Trophoblast cell (in vitro differentiated cells and primary cell): Measurements from ENCODE around the gene MBP.

ENCODE experiments used
- DNase-seq, 2 donors: peaks; one replicate each; pipeline ENCODE4 v3.0.0-alpha.2; 2016
- H2AFZ ChIP-seq: 2 replicates; pipeline ENCODE4 v1.6.1; 2013; ENCODE audit warnings: low read length, moderate library complexity, mild to moderate bottlenecking; ENCODE audit not compliant: insufficient read depth, poor library complexity
- H2AK5ac ChIP-seq: 2 replicates; pipeline ENCODE4 v1.6.1; 2013; ENCODE audit warnings: mild to moderate bottlenecking, low read length
- H2BK120ac ChIP-seq: 2 replicates; pipeline ENCODE4 v1.6.1; 2013; ENCODE audit warnings: low read length, mild to moderate bottlenecking, moderate library complexity; ENCODE audit not compliant: insufficient read depth, poor library complexity
- H2BK12ac ChIP-seq: 2 replicates; pipeline ENCODE4 v1.6.1; 2013; ENCODE audit warnings: mild to moderate bottlenecking, low read length, moderate library complexity
- H2BK5ac ChIP-seq: 2 replicates; pipeline ENCODE4 v1.6.1; 2013; ENCODE audit warnings: low read length, low read depth, moderate library complexity, mild to moderate bottlenecking; ENCODE audit not compliant: poor library complexity
- H3K14ac ChIP-seq: 2 replicates; pipeline ENCODE4 v1.6.1; 2013; ENCODE audit warnings: mild to moderate bottlenecking, low read length
- H3K18ac ChIP-seq: 2 replicates; pipeline ENCODE4 v1.6.1; 2013; ENCODE audit warnings: mild to moderate bottlenecking, low read length
- H3K23ac ChIP-seq: 2 replicates; pipeline ENCODE4 v1.6.1; 2013; ENCODE audit warnings: low read length
- H3K27ac ChIP-seq: 2 replicates; pipeline ENCODE4 v1.5.1; 2013; ENCODE audit warnings: low read depth, mild to moderate bottlenecking, inconsistent platforms, low read length, moderate library complexity
- H3K27me3 ChIP-seq: 2 replicates; pipeline ENCODE4 v1.6.1; 2013; ENCODE audit warnings: inconsistent platforms, mild to moderate bottlenecking, low read length, moderate library complexity; ENCODE audit not compliant: insufficient read depth
- H3K36me3 ChIP-seq, 2 experiments: 1 replicate in 1 of 2; 2 replicates in 1 of 2; pipeline ENCODE4 v1.6.1; 2013; ENCODE audit warnings: low read length in 2 of 2, mild to moderate bottlenecking in 2 of 2, moderate library complexity in 1 of 2; ENCODE audit not compliant: insufficient read depth in 2 of 2, control insufficient read depth in 1 of 2
- H3K4ac ChIP-seq: 2 replicates; pipeline ENCODE4 v1.6.1; 2013; ENCODE audit warnings: low read depth, mild to moderate bottlenecking, low read length, moderate library complexity
- H3K4me1 ChIP-seq, 2 experiments: 1 replicate in 1 of 2; 2 replicates in 1 of 2; pipeline ENCODE4 v1.6.1; 2013; ENCODE audit warnings: low read length in 2 of 2, mild to moderate bottlenecking in 2 of 2, moderate library complexity in 1 of 2; ENCODE audit not compliant: insufficient read depth in 2 of 2, control insufficient read depth in 1 of 2
- H3K4me2 ChIP-seq: 2 replicates; pipeline ENCODE4 v1.6.1; 2013; ENCODE audit warnings: inconsistent platforms, mild to moderate bottlenecking, low read length, moderate library complexity
- H3K4me3 ChIP-seq: 2 replicates; pipeline ENCODE4 v1.5.1; 2013; ENCODE audit warnings: mild to moderate bottlenecking, low read depth, low read length, inconsistent platforms
- H3K79me1 ChIP-seq: one replicate; pipeline ENCODE4 v1.6.1; 2013; ENCODE audit warnings: low read length
- H3K79me2 ChIP-seq: 2 replicates; pipeline ENCODE4 v1.6.1; 2013; ENCODE audit warnings: low read length, mild to moderate bottlenecking; ENCODE audit not compliant: control insufficient read depth, insufficient read depth, poor library complexity
- H3K9ac ChIP-seq: 2 replicates; pipeline ENCODE4 v1.6.1; 2013; ENCODE audit warnings: mild to moderate bottlenecking, low read length
- H3K9me3 ChIP-seq: 2 replicates; pipeline ENCODE4 v1.6.1; 2013; ENCODE audit warnings: low read depth, mild to moderate bottlenecking, control low read depth, inconsistent platforms, low read length; ENCODE audit not compliant: insufficient read depth
- H4K12ac ChIP-seq: 2 replicates; pipeline ENCODE4 v1.6.1; 2013; ENCODE audit warnings: low read depth, mild to moderate bottlenecking, low read length, moderate library complexity
- H4K8ac ChIP-seq: 2 replicates; pipeline ENCODE4 v1.6.1; 2013; ENCODE audit warnings: low read depth, mild to moderate bottlenecking, low read length, moderate library complexity
- H4K91ac ChIP-seq: one replicate; pipeline ENCODE4 v1.6.1; 2013; ENCODE audit warnings: low read depth, mild to moderate bottlenecking, low read length, moderate library complexity
- WGBS: extraction: QIAGEN DNeasy Blood & Tissue Kit; methylation state at CpG from one replicate; pipeline ENCODE4 v1.1.7; 2013; ENCODE audit warnings: missing lambda C conversion rate; ENCODE audit not compliant: insufficient read length, insufficient coverage; ENCODE audit errors: extremely low coverage; 5-methylcytosine and 5-hydroxymethylcytosine counted together

MBP gene

DNA sequence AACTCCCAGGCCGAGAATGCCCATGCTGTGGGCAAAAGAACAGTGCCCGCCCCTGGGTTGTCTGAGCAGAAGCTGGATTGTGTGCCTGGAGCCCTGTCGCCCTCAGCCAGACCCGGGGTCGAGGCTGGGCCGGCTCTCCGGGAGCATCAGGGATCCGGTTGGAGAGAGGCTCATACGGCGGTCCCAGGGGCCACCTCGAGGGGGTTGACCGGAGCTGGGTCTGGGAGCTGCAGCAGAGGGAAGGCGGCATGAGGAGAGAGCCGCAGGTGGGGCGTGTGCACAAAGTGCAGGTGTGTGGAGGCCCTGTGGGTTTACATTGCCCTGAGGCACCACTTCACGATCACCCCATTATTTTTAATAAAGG is 39.5 kb downstream of the MBP start:
- H4K91ac ChIP-seq, result peak overlapping the region; percentile 32
- H2AK5ac ChIP-seq, result no peak overlapping the region
- WGBS, result no CpG with 5 or more reads among the region's 16 CpGs
- no peak overlapping the region for H4K12ac ChIP-seq
- H3K4me2 ChIP-seq, result no peak overlapping the region
- H3K79me1 ChIP-seq, result peaks cover 13% of the 10 kb centered on the region
- no peak overlapping the region for H3K4me3 ChIP-seq
- no peak overlapping the region for H2BK120ac ChIP-seq
- H3K4ac ChIP-seq, result no peak overlapping the region
- no peak overlapping the region for H2AFZ ChIP-seq
- H3K27me3 ChIP-seq, result no peaks in the 10 kb centered on the region
- H3K36me3 ChIP-seq, result no peaks in the 10 kb centered on the region
- no peak for DNase-seq
- no peak overlapping the region for H3K27ac ChIP-seq
- no peak overlapping the region for H4K8ac ChIP-seq
- H3K14ac ChIP-seq, result peak overlapping the region; percentile 19
- no peaks in the 10 kb centered on the region for H3K9me3 ChIP-seq
- H3K18ac ChIP-seq, result no peak overlapping the region
- no peak overlapping the region for H3K9ac ChIP-seq
- peaks cover 39 to 49% of the 10 kb centered on the region in 2 experiments for H3K4me1 ChIP-seq
- peak overlapping the region; percentile 47 for H2BK12ac ChIP-seq
- no peaks in the 10 kb centered on the region for H3K79me2 ChIP-seq
- H3K23ac ChIP-seq, result no peak overlapping the region
- no peak overlapping the region for H2BK5ac ChIP-seq

DNA sequence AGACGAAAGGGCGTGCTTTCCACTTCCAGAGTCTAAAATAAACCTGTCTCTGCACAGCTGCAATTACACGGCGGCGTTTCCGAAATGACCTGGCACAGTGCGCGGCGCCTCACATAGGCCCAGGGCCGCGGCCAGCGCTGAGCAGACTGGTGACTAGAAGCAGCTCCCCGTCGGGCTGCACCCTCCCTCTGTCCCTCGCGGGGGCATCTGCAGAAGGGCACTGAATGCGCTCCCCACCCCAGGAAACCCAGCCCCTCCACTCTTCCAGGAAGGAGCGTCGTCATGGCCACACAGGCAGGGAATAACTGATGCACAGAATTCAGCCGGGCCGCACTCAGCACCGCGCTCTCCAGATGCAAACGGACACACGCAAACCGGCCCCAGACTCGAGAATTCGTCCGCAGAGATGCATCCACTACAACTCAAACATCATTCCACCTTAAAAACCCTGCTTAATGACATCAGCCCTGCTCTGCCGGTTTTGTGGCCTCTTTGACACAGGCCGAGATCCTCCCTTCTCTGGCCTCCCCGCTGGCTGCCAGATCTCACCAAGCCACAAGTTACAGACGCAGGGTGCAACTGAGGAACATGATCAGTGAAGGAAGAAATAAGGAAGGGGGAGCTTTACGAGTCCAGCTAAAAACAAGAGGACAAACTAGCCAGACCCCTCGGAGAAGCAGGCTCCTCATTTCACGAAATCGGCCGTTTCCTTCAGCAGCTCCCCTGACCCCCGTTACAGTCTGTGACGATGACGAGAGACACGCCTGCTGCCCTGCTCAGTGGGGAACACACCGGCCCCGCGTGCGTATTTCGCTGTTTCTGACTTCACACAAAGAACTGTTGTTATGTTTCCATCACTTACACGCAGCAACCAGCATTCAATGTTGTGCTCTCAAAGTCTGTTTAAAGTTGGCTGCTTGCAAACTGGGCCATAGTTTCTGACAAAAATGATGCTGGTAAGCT is 40.2 kb downstream of the MBP start:
- H3K9me3 ChIP-seq, result no peaks in the 10 kb centered on the region
- WGBS, result no CpG with 5 or more reads among the region's 48 CpGs

DNA sequence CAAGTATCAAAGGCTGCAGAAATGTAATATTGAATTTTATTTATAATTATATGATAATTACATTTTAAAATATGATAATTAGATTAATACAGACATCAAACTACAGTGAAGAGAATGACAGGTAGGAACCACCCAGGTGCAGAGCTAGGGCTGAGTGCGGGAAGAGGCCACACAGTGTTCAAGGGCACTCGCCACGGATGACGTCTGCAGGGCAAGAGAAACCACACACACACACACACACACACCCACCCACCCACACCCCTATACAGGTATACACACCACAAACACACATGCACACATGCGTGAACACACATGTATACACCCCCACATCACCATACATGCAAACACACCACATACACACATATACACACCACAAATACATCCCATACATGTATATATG is 41.2 kb downstream of the MBP start:
- no peak overlapping the region for H2BK5ac ChIP-seq
- DNase-seq, result no peak
- H3K27ac ChIP-seq, result no peak overlapping the region
- no peak overlapping the region for H3K14ac ChIP-seq
- peaks cover 22% of the 10 kb centered on the region for H3K79me1 ChIP-seq
- no peak overlapping the region for H4K12ac ChIP-seq
- peaks cover 48 to 55% of the 10 kb centered on the region in 2 experiments for H3K4me1 ChIP-seq
- no peak overlapping the region for H3K4ac ChIP-seq
- H4K91ac ChIP-seq, result no peak overlapping the region
- H2BK12ac ChIP-seq, result no peak overlapping the region
- H3K9me3 ChIP-seq, result peaks cover 2% of the 10 kb centered on the region
- H3K18ac ChIP-seq, result no peak overlapping the region
- H4K8ac ChIP-seq, result no peak overlapping the region
- H3K27me3 ChIP-seq, result no peaks in the 10 kb centered on the region
- no peak overlapping the region for H2BK120ac ChIP-seq
- no peak overlapping the region for H2AK5ac ChIP-seq
- no peaks in the 10 kb centered on the region for H3K79me2 ChIP-seq
- peak overlapping the region; percentile 5 for H3K23ac ChIP-seq
- H3K4me2 ChIP-seq, result no peak overlapping the region
- H2AFZ ChIP-seq, result no peak overlapping the region
- no CpG with 5 or more reads among the region's 5 CpGs for WGBS
- no peak overlapping the region for H3K9ac ChIP-seq
- no peak overlapping the region for H3K4me3 ChIP-seq
- no peaks in the 10 kb centered on the region for H3K36me3 ChIP-seq

More for the DNA sequence above, 40.2 kb downstream of the MBP start:
- H3K79me2 ChIP-seq, result no peaks in the 10 kb centered on the region
- H2BK120ac ChIP-seq, result no peak overlapping the region
- no peak overlapping the region for H3K9ac ChIP-seq
- peak overlapping the region; percentile 90 for H2BK12ac ChIP-seq
- peak overlapping the region; percentile 9 for H4K8ac ChIP-seq
- peak overlapping the region; percentile 53 for H3K18ac ChIP-seq
- peaks cover 44 to 55% of the 10 kb centered on the region in 2 experiments for H3K4me1 ChIP-seq
- H2BK5ac ChIP-seq, result peak overlapping the region; percentile 18
- peak overlapping the region; percentile 28 for H2AK5ac ChIP-seq
- peak overlapping the region; percentile 63 for H4K91ac ChIP-seq
- H3K36me3 ChIP-seq, result no peaks in the 10 kb centered on the region
- no peak overlapping the region for H3K4ac ChIP-seq
- no peaks in the 10 kb centered on the region for H3K27me3 ChIP-seq
- no peak overlapping the region for H3K27ac ChIP-seq
- peaks cover 19% of the 10 kb centered on the region for H3K79me1 ChIP-seq
- H4K12ac ChIP-seq, result no peak overlapping the region
- H3K23ac ChIP-seq, result no peak overlapping the region
- H3K4me2 ChIP-seq, result no peak overlapping the region
- no peak overlapping the region for H3K14ac ChIP-seq
- no peak overlapping the region for H3K4me3 ChIP-seq
- H2AFZ ChIP-seq, result no peak overlapping the region
- peak in 1 of 2 donors; percentile 83 for DNase-seq

DNA sequence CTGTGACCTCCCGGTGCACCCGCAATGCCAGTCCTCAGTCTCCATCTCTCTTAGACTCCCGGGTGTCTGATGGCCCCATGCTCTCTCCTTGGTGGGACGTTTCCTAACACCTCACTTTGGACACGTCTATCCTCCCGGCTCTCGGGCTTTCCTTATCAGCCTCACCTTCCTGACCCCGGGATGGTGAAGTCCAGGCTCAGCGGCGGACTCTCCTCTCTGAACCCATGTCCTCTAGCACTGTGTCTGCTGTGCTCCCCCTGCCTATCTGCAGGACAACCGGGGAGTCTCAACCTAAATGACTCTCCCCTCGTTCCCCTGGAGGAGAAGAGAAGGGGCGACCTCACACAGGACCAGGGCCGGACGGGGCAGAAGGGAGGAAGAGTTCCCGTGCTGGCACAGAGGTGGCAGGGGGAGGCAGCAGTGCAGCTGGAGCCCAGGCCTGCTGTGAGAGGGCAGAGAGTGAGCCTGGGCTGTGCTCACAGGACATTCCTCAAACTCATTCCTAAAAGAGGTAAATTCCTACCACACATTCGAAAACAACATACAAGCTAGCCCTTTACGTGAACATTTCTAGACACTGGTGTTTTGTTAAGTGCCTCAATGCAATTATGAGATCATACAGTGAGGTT is 41.9 kb downstream of the MBP start:
- H2AFZ ChIP-seq, result no peak overlapping the region
- peak in 1 of 2 donors; percentile 60 for DNase-seq
- no peak overlapping the region for H3K23ac ChIP-seq
- H2BK12ac ChIP-seq, result peak overlapping the region; percentile 23
- WGBS, result no CpG with 5 or more reads among the region's 18 CpGs
- H3K27me3 ChIP-seq, result no peaks in the 10 kb centered on the region
- peak overlapping the region; percentile 9 for H3K27ac ChIP-seq
- peak overlapping the region; percentile 5 for H3K14ac ChIP-seq
- H3K79me1 ChIP-seq, result peaks cover 22% of the 10 kb centered on the region
- no peaks in the 10 kb centered on the region for H3K79me2 ChIP-seq
- peaks cover 2% of the 10 kb centered on the region for H3K9me3 ChIP-seq
- H3K4ac ChIP-seq, result no peak overlapping the region
- peak overlapping the region; percentile 21 for H4K91ac ChIP-seq
- H3K18ac ChIP-seq, result peak overlapping the region; percentile 9
- no peak overlapping the region for H4K12ac ChIP-seq
- H4K8ac ChIP-seq, result peak overlapping the region; percentile 7
- H3K9ac ChIP-seq, result no peak overlapping the region
- H2BK120ac ChIP-seq, result peak overlapping the region; percentile 65
- H3K4me2 ChIP-seq, result no peak overlapping the region
- H3K4me3 ChIP-seq, result no peak overlapping the region
- H2BK5ac ChIP-seq, result peak overlapping the region; percentile 7
- peaks cover 47 to 54% of the 10 kb centered on the region in 2 experiments for H3K4me1 ChIP-seq
- peak overlapping the region; percentile 12 for H2AK5ac ChIP-seq
- H3K36me3 ChIP-seq, result no peaks in the 10 kb centered on the region
